Fibroblast of skin of abdomen (primary cell): ENCODE results near the gene ELK4.

ENCODE experiments used
- DNase-seq: peaks from one replicate; pipeline ENCODE4 v3.0.0-alpha.2; 2013

ELK4 gene

GRCh38 chr1:205595435-205595834 lies 36.4 kb downstream of the ELK4 start:
- no peak for DNase-seq

- DNase-seq, result no peak
Observed at GRCh38 chr1:205594846-205595245, 37.0 kb downstream of the ELK4 start.

GRCh38 chr1:205593967-205594366 lies 37.8 kb downstream of the ELK4 start:
- DNase-seq, result no peak

GRCh38 chr1:205593532-205593931 lies 38.3 kb downstream of the ELK4 start:
- no peak for DNase-seq

GRCh38 chr1:205592443-205593003 lies 39.3 kb downstream of the ELK4 start:
- no peak for DNase-seq

GRCh38 chr1:205591522-205592351 lies 40.1 kb downstream of the ELK4 start:
- DNase-seq, result peak; percentile 71

- no peak for DNase-seq
Observed at GRCh38 chr1:205590777-205591513, 40.9 kb downstream of the ELK4 start.

- no peak for DNase-seq
Observed at GRCh38 chr1:205590457-205590768, 41.4 kb downstream of the ELK4 start.

- DNase-seq, result no peak
Observed at GRCh38 chr1:205589618-205590456, 42.0 kb downstream of the ELK4 start.

GRCh38 chr1:205589046-205589445 lies 42.8 kb downstream of the ELK4 start:
- no peak for DNase-seq

- DNase-seq, result peak; percentile 48
Observed at GRCh38 chr1:205588636-205589035, 43.2 kb downstream of the ELK4 start.

- no peak for DNase-seq
Observed at GRCh38 chr1:205587581-205587980, 44.2 kb downstream of the ELK4 start.

GRCh38 chr1:205585835-205586785 lies 45.7 kb downstream of the ELK4 start:
- no peak for DNase-seq

- DNase-seq, result no peak
Observed at GRCh38 chr1:205585169-205585834, 46.5 kb downstream of the ELK4 start.

- no peak for DNase-seq
Observed at GRCh38 chr1:205584732-205585131, 47.1 kb downstream of the ELK4 start.

- no peak for DNase-seq
Observed at GRCh38 chr1:205583461-205584130, 48.2 kb downstream of the ELK4 start.

GRCh38 chr1:205582471-205583291 lies 49.1 kb downstream of the ELK4 start:
- DNase-seq, result no peak

GRCh38 chr1:205582046-205582445 lies 49.8 kb downstream of the ELK4 start:
- DNase-seq, result no peak

- no peak for DNase-seq
Observed at GRCh38 chr1:205581321-205581980, 50.4 kb downstream of the ELK4 start.
